H9 (cell line): ENCODE measurements around the gene SLC24A4. TPM values are rescaled to one million over a fixed set of nuclear protein-coding genes. Genes with fewer than 3 reads are reported as not detected.

ENCODE experiments used
- DNase-seq: peaks from one replicate; pipeline ENCODE4 v3.0.0-alpha.2; 2017
- H2AFZ ChIP-seq: one replicate; pipeline ENCODE4 v1.6.1; 2013; ENCODE audit warnings: mild to moderate bottlenecking, low read length, control low read depth, moderate library complexity
- H2AK5ac ChIP-seq: 2 replicates; pipeline ENCODE4 v1.6.1; 2013; ENCODE audit warnings: low read length, control low read depth, mixed read lengths; ENCODE audit not compliant: insufficient read length
- H2BK120ac ChIP-seq: one replicate; pipeline ENCODE4 v1.6.1; 2013; ENCODE audit warnings: low read depth, mild to moderate bottlenecking, low read length, control low read depth, inconsistent platforms; ENCODE audit not compliant: poor library complexity, severe bottlenecking
- H2BK12ac ChIP-seq: 2 replicates; pipeline ENCODE4 v1.6.1; 2013; ENCODE audit warnings: low read length, control low read depth, mixed read lengths, low read depth; ENCODE audit not compliant: insufficient read length
- H2BK15ac ChIP-seq: 2 replicates; pipeline ENCODE4 v1.6.1; 2013; ENCODE audit warnings: low read depth, low read length, control low read depth
- H2BK20ac ChIP-seq: one replicate; pipeline ENCODE4 v1.6.1; 2013; ENCODE audit warnings: low read depth, mild to moderate bottlenecking, low read length, control low read depth, inconsistent platforms; ENCODE audit not compliant: poor library complexity, severe bottlenecking
- H2BK5ac ChIP-seq: 2 replicates; pipeline ENCODE4 v1.6.1; 2013; ENCODE audit warnings: low read length, control low read depth, mixed read lengths; ENCODE audit not compliant: insufficient read length
- H3K14ac ChIP-seq: 2 replicates; pipeline ENCODE4 v1.6.1; 2013; ENCODE audit warnings: low read length, control low read depth; ENCODE audit not compliant: insufficient read depth
- H3K18ac ChIP-seq: 2 replicates; pipeline ENCODE4 v1.6.1; 2013; ENCODE audit warnings: low read depth, mild to moderate bottlenecking, mixed read lengths, low read length, control low read depth; ENCODE audit not compliant: insufficient read length
- H3K23ac ChIP-seq: 2 replicates; pipeline ENCODE4 v1.6.1; 2013; ENCODE audit warnings: low read length, control low read depth, mixed read lengths, low read depth; ENCODE audit not compliant: insufficient read length
- H3K23me2 ChIP-seq: 2 replicates; pipeline ENCODE4 v1.6.1; 2013; ENCODE audit warnings: low read depth, mild to moderate bottlenecking, mixed read lengths, low read length, control low read depth; ENCODE audit not compliant: insufficient read length, poor library complexity, severe bottlenecking
- H3K27ac ChIP-seq: 2 replicates; pipeline ENCODE4 v1.5.1; 2013; ENCODE audit warnings: low read length, control low read depth, mixed read lengths, low read depth; ENCODE audit not compliant: insufficient read length
- H3K27me3 ChIP-seq: 2 replicates; pipeline ENCODE4 v1.6.1; 2013; ENCODE audit warnings: low read length, control low read depth, inconsistent platforms; ENCODE audit not compliant: insufficient read depth
- H3K4ac ChIP-seq: 2 replicates; pipeline ENCODE4 v1.6.1; 2013; ENCODE audit warnings: low read depth, mild to moderate bottlenecking, control low read depth, inconsistent platforms, low read length, moderate library complexity
- H3K4me1 ChIP-seq: 2 replicates; pipeline ENCODE4 v1.6.1; 2013; ENCODE audit warnings: low read length, control low read depth, inconsistent platforms; ENCODE audit not compliant: insufficient read depth
- H3K4me2 ChIP-seq: 2 replicates; pipeline ENCODE4 v1.6.1; 2013; ENCODE audit warnings: low read length, control low read depth, mixed read lengths; ENCODE audit not compliant: insufficient read length, insufficient read depth
- H3K56ac ChIP-seq: 2 replicates; pipeline ENCODE4 v1.6.1; 2013; ENCODE audit warnings: low read depth, mild to moderate bottlenecking, mixed read lengths, low read length, control low read depth; ENCODE audit not compliant: insufficient read length
- H3K79me1 ChIP-seq: 2 replicates; pipeline ENCODE4 v1.6.1; 2013; ENCODE audit warnings: low read depth, mild to moderate bottlenecking, moderate library complexity, low read length, control low read depth, inconsistent platforms; ENCODE audit not compliant: insufficient read depth, poor library complexity, severe bottlenecking
- H3K79me2 ChIP-seq: 2 replicates; pipeline ENCODE4 v1.6.1; 2013; ENCODE audit warnings: low read length, control low read depth, inconsistent platforms; ENCODE audit not compliant: insufficient read depth
- H3K9ac ChIP-seq: 2 replicates; pipeline ENCODE4 v1.6.1; 2013; ENCODE audit warnings: low read length, control low read depth, mixed read lengths; ENCODE audit not compliant: insufficient read length; ENCODE audit errors: extremely low read depth
- H3K9me3 ChIP-seq: one replicate; pipeline ENCODE4 v1.6.1; 2013; ENCODE audit warnings: low read depth, low read length, inconsistent platforms; ENCODE audit not compliant: control insufficient read depth
- H3T11ph ChIP-seq: one replicate; pipeline ENCODE4 v1.6.1; 2013; ENCODE audit warnings: mild to moderate bottlenecking, low read length, control low read depth, inconsistent platforms
- H4K20me1 ChIP-seq: one replicate; pipeline ENCODE4 v1.6.1; 2013; ENCODE audit not compliant: control insufficient read depth, insufficient read length, insufficient read depth
- H4K5ac ChIP-seq: 2 replicates; pipeline ENCODE4 v1.6.1; 2013; ENCODE audit warnings: low read depth, mild to moderate bottlenecking, mixed read lengths, low read length, control low read depth; ENCODE audit not compliant: insufficient read length
- H4K8ac ChIP-seq: replicated peaks from 2 replicates; pipeline ENCODE4 v1.6.1; 2013; ENCODE audit warnings: low read length, control low read depth, mixed read lengths, low read depth; ENCODE audit not compliant: insufficient read length
- H4K91ac ChIP-seq: 2 replicates; pipeline ENCODE4 v1.6.1; 2013; ENCODE audit warnings: low read depth, mild to moderate bottlenecking, moderate library complexity, mixed read lengths, low read length, control low read depth; ENCODE audit not compliant: insufficient read length
- H3K27ac Mint-ChIP-seq, 3 experiments: 2 replicates in 2 of 3; 3 replicates in 1 of 3; pipeline ENCODE4 v1.8.0; 2020 to 2021; ENCODE audit warnings: mixed read lengths in 3 of 3, mild to moderate bottlenecking in 1 of 3, moderate library complexity in 1 of 3
- H3K27me3 Mint-ChIP-seq: 2 replicates; pipeline ENCODE4 v1.8.0; 2021; ENCODE audit warnings: low read depth, mild to moderate bottlenecking, moderate library complexity, mixed read lengths
- H3K36me3 Mint-ChIP-seq, 3 experiments: 2 replicates in 2 of 3; 3 replicates in 1 of 3; pipeline ENCODE4 v1.8.0; 2020 to 2021; ENCODE audit warnings: low read depth in 3 of 3, mixed read lengths in 3 of 3; ENCODE audit not compliant: insufficient read depth in 1 of 3
- H3K4me1 Mint-ChIP-seq, 2 experiments: 2 replicates each; pipeline ENCODE4 v1.8.0; 2020; ENCODE audit warnings: mixed read lengths in 2 of 2
- H3K4me3 Mint-ChIP-seq, 2 experiments: 2 replicates in 1 of 2; 3 replicates in 1 of 2; pipeline ENCODE4 v1.8.0; 2020 to 2021; ENCODE audit warnings: mild to moderate bottlenecking in 2 of 2, mixed read lengths in 2 of 2, moderate library complexity in 1 of 2
- H3K9me3 Mint-ChIP-seq, 2 experiments: 2 replicates in 1 of 2; 3 replicates in 1 of 2; pipeline ENCODE4 v1.8.0; 2020; ENCODE audit warnings: mild to moderate bottlenecking in 2 of 2, mixed read lengths in 2 of 2, moderate library complexity in 1 of 2
- WGBS: extraction: QIAGEN DNeasy Blood & Tissue Kit; methylation state at CpG from one replicate; pipeline ENCODE4 v1.1.7; 2013; ENCODE audit warnings: missing lambda C conversion rate, low lambda C conversion rate, mixed read lengths; ENCODE audit not compliant: insufficient read length; ENCODE audit errors: extremely low coverage; 5-methylcytosine and 5-hydroxymethylcytosine counted together
- total RNA-seq: library from RNA; stranded (reverse); gene quantifications from 2 replicates; pipeline ENCODE4 v1.2.1, GENCODE V29; 2021
- TF ChIP-seq, protein P1 (sequence below): fragments of 200-600 bp; sonication (generic); conservative IDR thresholded peaks from 3 replicates; pipeline ENCODE4 v1.8.0; 2021; ENCODE audit warnings: antibody characterized with exemption, mild to moderate bottlenecking

SLC24A4 gene
- total RNA-seq, 1 experiment from 2014 or later = 0.24 TPM

DNA sequence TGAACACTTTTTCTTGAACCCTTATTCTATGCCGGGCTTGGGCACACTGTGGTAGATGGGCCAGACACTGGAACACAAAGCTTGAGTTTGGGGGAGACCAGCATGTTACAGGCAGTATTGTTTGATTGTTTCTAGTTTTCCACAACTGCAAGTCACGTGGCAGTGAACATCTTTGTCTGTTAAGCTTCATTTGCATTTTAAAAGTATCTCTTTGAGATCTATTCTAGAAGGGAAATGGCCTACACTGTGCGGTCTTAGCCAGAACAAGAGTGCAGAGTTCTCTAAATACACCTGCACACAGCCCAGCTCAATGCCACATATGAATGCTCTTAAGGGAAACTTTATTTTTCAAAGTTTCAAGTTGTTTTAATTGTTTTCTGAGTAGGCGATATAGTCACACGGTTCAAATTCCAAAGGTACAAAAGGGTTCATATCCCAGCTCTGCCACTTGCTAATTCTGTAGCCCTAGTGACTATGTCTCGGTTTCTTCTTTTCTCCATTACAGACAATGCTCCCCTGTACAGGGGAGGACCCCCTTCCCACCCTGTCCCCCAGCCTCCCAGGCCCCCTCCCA lies 215.5 kb downstream of the SLC24A4 start:
- Histone ChIP-seq H2BK20ac (no peak overlapping the region), H3K56ac (no peak overlapping the region), H3K27me3 (no peaks in the 10 kb centered on the region), H3K9ac (no peak overlapping the region), H2AFZ (no peak overlapping the region), H3T11ph (no peak overlapping the region), H4K91ac (no peak overlapping the region), H3K18ac (no peak overlapping the region), H3K4me1 (no peaks in the 10 kb centered on the region; the same call in 1 of the 2 replicates), H2BK5ac (no peak overlapping the region), H3K27ac (no peak overlapping the region), H3K23ac (no peak overlapping the region), H3K9me3 (no peaks in the 10 kb centered on the region), H2BK120ac (no peak overlapping the region), H3K4me2 (no peak overlapping the region), H2AK5ac (no peak overlapping the region), H3K79me1 (no peaks in the 10 kb centered on the region), H4K5ac (no peak overlapping the region), H4K20me1 (no peaks in the 10 kb centered on the region), H3K14ac (no peak overlapping the region), H4K8ac (no peak overlapping the region), H3K79me2 (no peaks in the 10 kb centered on the region), H3K23me2 (no peaks in the 10 kb centered on the region), H2BK15ac (no peak overlapping the region), H3K4ac (no peak overlapping the region), H2BK12ac (no peak overlapping the region)
- Mint-ChIP-seq H3K4me1 (peaks cover 16 to 19% of the 10 kb centered on the region in 2 experiments), H3K9me3 (no peaks in the 10 kb centered on the region), H3K27ac (peak overlapping the region in 1 of 3 experiments; percentile 83; a peak in 1 of 7 replicates), H3K27me3 (no peaks in the 10 kb centered on the region), H3K4me3 (no peak overlapping the region), H3K36me3 (no peaks in the 10 kb centered on the region)
- TF ChIP-seq, protein P1, sequence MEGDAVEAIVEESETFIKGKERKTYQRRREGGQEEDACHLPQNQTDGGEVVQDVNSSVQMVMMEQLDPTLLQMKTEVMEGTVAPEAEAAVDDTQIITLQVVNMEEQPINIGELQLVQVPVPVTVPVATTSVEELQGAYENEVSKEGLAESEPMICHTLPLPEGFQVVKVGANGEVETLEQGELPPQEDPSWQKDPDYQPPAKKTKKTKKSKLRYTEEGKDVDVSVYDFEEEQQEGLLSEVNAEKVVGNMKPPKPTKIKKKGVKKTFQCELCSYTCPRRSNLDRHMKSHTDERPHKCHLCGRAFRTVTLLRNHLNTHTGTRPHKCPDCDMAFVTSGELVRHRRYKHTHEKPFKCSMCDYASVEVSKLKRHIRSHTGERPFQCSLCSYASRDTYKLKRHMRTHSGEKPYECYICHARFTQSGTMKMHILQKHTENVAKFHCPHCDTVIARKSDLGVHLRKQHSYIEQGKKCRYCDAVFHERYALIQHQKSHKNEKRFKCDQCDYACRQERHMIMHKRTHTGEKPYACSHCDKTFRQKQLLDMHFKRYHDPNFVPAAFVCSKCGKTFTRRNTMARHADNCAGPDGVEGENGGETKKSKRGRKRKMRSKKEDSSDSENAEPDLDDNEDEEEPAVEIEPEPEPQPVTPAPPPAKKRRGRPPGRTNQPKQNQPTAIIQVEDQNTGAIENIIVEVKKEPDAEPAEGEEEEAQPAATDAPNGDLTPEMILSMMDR = no peak
- WGBS = no CpG with 5 or more reads among the region's 6 CpGs
- no peak for DNase-seq
